ENCODE data around the gene PLCB1.
"Not testable (repeated sequence)": the region's sequence is repeated elsewhere in the genome, so short reads cannot be mapped to it uniquely, and the experiment has no call there.

PLCB1 gene

DNA sequence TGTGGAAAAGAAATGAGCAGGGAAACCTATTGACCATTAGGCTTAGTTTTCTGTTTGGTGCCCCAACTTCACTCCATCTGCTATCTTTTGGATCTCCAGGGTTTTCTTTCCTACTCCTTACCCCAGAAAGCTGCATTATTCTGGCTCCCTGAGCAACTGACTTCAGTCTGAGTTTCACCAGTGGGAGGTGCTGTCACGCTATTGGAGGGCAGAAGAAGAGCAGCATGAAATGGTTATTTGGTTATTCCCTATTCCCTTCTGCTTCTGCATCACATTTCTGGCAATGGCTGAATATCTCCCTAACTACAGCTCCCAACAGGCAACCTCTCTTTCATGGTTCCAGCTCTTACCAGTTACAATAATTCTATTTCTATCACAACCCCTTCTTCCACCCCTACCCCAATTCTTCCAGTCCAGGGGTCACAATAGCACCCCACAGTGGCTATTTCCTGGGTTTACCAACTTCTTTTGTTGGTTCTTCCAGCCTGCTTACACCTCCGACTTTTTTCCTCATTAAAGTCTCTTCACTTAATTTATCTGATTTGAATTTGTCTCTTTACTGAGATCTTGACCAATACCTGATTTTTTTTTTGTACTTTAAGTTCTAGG lies 311.5 kb downstream of the PLCB1 start:
- no peak for DNase-seq (ENCODE audit: low read depth in 2 of 2)

DNA sequence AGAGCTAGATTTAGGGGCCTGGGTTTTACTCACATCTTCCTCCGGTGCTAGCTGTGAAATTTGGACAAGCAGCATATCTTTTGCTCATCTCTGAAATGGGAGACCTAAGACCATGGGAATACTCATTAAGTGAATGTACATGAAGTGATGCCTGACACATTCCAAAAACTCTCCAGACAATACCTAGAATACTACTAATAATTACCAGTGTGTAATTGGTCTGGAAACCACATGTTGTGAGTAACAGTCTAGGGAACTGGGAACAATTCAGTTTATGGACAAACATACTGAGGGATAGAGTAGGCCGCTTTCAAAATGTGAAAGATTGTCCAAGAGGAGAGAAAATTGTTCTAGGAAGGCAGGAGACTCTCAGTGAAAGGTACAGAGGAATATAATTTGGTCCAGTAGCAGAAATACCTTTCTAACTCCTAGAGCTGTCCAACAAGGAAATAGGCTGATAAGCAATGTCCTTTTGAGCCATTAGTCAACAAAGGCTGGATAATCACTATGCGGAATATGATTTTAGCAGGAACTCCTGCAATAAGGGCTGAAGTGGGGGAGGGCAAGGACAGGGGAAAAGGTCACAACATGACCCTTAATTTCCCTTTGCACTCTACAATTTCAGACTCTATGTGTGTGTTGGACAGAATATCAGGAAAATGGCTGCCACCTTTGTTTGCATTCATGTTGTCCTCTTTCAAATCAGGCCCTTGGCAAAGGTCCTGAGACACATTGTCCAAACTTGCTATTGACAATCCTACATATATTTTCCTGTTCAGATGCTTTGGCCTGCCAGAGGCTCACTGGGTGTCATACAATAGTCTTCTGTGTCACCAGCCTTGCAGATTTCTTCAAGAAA lies 315.4 kb downstream of the PLCB1 start:
- DNase-seq (ENCODE audit: low read depth in 2 of 2) = no peak

DNA sequence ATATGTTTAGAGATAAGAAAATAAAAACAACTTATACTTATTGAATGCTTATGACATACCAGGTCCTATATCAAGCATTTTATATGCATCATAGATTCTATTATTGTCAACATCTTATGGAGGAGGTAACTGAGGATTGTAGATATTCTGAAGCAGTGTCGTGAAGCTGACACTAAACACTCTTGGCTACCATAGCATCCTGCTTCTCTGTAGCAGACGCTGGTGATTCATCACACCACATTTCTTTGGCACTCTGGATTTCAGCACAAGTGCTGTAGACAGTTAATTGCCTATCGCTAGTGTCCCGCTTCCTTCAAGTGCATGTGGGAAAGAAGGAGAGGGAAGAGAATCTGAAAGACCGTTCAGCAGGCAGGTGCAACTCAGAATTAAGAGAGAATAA lies 317.1 kb downstream of the PLCB1 start:
- no peak for DNase-seq (ENCODE audit: low read depth in 2 of 2)

DNA sequence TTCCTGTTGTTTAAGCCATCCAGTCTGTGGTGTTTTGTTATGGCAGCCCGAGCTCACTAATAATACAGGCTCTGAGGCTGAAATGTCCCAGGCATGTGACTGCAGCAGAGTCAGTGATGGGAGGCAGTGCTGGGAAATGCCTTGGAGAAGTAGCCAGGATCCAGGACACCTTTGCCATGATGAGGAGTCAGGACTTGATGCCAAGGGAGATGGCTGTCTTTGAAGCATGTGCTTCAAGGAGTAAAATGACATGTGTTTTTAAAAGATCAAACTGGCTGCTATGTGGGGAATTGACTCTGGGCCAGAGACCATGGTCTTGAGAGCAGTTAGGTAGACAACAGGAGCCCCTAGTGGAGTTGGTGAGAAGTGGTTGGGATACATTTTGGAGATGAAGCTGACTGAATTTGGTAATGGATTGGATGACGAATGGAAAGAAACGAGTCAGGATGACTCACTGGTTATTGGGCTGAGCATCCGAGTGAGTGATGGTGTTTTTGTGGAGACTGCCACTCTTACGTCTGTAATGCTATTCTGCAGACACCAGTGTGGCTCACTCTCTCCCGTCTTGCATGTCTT lies 322.2 kb downstream of the PLCB1 start:
- no peak for DNase-seq (ENCODE audit: low read depth in 2 of 2)

DNA sequence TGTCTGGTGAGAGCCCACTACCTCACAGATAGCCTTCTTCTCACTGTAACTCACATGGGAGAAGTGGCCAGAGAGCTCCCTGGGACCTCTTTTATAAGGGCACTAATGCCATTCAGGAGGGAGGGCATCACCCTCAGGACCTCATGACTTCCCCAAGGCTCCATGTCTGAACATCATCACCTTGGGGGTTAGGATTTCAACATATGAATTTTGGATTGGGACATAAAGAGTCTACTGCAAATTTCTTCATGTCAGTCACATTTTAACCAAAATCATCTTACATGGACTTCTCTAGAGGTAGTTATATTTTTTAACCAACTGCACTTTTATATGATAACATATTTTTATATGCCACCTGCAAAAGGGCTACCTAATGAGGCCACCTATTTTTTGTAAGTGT lies 324.7 kb downstream of the PLCB1 start:
- DNase-seq (ENCODE audit: low read depth in 2 of 2) = no peak

DNA sequence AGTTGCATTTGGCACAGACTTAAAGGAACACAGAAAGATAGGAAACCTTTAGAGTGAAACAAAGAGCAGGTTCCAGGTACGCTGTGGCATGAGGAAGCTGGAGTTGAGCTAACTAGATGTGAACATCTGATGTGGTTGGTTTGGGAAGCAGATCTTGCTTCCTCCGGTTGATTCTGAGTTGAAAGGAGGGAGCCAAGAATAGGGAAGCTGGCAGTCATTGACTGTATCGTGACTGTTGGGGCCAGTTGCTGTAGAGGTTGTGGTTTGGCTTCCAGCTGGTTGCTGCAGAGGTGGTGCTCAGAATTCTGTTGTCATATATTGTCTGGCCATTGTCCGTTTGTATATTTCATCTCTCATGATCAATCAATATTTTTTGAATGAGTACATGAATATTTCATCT lies 325.9 kb downstream of the PLCB1 start:
- DNase-seq (ENCODE audit: low read depth in 2 of 2) = no peak

DNA sequence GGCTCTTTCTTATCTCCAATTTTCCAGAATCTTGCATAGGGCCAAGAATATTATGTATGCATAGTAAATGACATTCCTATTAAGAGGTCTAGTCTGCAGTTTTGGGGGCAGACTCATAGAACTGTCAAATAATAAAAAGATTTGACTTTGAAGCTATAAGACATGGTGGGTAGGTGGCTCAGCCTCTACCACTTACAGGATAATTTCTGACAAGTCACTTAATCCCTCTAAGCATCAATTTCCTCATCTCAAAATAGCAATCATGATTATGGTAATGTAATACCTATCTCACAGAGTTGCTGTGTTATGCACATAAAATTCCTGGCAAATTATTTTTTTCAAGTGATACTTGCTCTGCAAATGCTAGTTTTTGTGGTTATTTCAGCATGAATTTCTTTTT lies 329.1 kb downstream of the PLCB1 start:
- no peak for DNase-seq (ENCODE audit: low read depth in 2 of 2)

DNA sequence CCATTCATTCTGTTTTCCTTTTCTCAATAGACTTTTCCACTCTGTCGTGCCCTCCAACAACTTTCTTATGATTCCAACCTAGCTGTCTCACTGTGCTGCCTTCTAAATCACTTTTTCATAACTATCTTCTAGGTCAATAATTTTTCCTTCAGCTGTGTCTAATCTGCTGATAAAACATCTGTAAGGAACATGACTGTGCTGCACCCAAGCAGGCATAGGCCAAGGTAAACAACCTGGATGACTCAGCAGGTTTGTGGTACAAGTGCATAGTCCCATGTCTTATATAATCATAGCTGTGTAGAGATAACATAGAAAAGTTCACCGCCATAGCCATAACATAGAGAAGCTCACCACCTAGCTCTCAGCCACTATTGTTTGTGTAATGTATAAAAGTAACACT lies 332.3 kb downstream of the PLCB1 start:
- no peak for DNase-seq (ENCODE audit: low read depth in 2 of 2)

DNA sequence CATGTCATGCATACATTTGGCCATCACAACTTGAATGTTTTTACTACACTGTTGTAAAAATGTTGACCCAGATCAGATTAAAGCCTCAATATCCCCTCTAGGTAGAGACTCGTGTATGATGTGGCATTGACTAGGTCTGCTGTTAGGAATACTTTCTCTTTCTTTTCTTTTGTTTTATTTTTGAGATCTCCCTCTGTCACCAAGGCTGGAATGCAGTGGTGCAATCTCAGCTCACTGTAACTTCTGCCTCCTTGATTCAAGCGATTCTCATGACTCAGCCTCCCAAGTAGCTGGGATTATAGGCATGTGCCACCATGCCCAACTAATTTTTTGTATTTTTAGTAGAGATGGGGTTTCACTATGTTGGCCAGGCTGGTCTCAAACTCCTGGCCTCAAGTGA lies 334.7 kb downstream of the PLCB1 start:
- DNase-seq (ENCODE audit: low read depth in 2 of 2) = not testable (repeated sequence)

DNA sequence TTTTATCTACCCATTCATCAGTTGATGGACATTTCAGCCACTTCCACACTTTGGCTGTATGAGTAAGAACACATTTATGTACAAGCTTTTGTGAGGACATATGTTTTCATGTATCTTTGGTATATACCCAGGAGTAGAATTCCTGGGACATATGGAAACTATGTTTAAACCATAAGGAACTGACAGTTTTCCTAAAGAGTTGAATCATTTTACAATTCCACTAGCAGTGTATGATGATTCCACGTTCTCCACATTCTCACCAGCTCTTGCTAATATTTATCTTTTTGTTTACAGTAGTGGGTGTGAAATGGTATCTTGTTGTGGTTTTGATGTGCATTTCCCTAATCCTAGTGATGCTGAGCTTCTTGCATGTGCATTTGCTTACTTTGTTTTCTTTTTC lies 338.1 kb downstream of the PLCB1 start:
- DNase-seq (ENCODE audit: low read depth in 2 of 2) = no peak

DNA sequence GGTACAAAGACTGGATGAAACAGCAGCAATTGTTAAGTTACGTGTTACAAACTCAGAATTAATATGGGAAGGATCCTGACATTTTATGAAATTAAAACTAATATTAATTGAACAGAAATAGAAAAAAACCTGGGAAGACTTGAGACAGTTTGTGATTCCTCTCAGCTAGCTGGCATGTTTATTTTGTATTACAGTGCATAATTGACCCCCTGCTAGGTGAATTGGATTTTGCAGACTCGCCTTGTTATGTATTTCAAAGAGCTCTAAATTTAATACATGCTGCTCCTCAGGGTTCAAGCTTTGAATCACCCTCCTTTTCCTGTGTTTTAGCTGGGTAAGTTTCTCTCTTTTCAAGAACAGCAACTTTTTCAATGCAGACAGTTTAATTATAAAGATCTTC lies 339.4 kb downstream of the PLCB1 start:
- no peak for DNase-seq (ENCODE audit: low read depth in 2 of 2)

DNA sequence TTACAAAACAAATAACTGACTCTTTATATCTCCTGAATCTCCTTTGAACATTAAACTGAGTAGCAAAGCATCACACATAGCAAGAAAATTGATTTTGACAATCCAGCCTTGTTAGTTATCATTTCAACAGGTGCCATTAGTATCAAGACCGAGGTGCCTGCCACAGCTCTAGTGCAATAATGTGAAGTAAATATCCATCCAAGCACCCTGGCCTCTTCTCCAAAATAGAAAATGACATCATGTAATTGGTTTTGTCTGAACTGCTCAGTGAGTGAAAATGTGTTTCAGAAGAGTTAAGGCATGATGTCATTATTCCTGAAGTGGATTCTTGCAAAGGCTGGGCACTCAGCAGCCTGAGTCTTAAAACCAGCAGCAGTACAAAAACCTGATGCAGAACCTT lies 341.4 kb downstream of the PLCB1 start:
- no peak for DNase-seq (ENCODE audit: low read depth in 2 of 2)

DNA sequence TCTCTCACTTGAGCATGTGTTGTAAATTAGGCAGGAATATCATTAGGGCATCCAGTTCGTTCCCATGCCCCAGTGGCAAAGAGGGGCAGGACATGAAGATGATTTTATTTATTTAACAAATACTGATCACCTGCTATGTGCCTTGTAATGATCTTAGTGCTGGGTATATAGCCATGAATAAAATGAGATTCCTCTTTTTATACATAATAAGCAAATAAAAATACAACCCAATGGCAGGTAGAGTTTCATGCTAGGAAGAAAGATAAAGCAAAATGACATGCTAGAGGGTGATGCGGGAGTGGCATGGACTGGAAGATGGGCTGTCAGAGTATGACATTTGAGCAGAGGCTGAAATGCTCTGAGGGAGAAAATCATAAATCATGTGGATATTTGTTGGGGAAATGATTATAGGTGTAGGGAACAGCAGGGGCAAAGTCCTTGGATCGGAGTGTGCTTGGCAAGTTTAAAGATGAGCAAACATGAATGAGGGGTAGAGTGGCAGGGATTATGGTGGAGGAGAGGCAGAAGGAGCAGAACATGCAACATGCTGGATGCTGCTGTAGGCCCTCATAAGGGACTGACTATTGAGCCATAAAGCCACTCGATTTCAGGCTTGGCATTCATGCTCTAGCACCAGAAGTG lies 342.1 kb downstream of the PLCB1 start:
- no peak for DNase-seq (ENCODE audit: low read depth in 2 of 2)

DNA sequence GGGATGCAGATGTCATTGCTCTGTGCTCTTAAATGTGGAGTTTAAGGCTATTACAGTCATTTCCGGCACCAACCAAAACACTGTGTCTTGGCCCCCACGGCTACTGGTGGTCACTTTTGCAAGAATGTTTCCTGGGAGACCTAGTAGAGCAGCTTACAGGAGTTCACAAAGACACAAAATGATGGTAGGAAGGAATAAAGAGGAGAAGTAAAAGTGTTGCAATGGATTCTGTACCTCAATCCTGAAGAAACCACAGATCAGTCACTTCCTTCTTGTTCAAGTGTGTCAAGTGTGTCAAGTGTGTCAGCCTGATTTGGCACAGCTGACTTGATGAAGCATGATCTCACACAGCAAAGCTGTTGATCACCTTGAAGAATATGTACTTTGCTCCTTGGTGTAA lies 344.0 kb downstream of the PLCB1 start:
- no peak for DNase-seq (ENCODE audit: low read depth in 2 of 2)

DNA sequence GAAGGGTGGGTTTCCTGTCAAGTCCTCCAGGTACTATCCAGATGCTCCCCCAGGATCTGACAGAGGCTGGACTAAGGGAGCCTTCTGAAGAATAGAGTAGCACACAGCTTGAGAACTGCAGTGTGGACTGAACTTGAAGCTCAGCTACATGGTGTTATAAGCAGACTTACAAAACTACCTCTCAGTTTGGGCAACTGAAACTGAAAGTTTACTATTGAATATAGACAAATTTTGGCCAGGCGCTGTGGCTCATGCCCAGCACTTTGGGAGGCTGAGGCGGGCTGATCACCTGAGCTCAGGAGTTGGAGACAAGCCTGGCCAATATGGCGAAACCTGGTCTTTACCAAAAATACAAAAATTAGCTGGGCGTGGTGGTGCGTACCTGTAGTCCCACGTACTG lies 348.5 kb downstream of the PLCB1 start:
- no peak for DNase-seq (ENCODE audit: low read depth in 2 of 2)

DNA sequence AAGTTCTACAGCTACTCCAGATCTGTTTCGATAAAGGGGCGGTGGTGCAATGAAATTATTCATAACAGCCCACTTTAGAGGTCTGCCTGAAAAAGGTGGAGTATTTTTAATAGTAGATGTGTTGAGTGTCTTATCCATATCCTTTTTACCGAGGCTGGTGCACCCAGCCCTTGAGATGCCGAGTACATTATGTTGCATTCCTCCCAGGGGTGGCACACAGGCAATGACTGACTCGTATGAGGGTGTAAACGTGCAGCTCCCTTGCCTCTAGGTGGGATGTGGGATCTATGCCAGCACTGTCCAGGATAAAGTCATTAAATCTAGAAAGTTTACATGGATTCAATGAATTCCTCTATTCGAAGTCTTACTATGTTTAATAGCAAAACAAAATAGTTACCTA lies 355.6 kb downstream of the PLCB1 start:
- no peak for DNase-seq (ENCODE audit: low read depth in 2 of 2)

DNA sequence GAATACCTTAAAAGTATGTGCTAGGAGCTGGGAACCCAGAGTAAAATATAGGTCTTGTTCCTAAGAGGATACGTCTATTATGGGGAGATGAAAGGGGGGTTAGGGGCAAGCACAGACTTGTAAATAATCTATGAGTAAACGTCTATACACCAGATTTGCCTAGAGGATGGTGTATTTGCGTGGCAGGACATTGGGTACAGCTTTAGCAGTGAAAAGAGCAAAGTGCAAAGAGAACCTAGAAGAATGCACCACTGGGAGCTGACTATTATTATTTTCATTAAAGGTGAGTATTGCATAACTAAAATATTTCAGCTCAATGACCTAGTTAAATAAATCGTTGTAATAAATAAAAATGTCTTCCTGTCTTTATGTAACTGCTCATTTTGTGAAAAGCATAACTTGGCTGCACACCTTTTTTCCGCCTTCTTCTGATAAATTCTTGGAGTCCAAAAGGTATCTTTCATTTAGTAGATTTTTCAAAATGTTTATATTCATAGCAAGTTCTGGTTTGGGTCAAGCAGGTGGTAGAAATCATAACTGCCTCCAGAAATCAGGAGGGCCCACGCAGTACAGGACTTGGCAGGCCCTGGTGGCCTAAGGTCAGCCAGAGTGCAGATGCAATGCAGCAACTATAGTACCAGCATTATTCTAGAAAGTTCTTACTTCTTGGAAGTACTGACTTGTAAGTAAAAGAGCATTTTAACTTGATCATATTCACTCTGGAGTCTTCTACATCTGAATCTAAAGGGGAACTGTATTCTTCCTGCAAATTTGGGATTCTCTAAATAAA lies 357.2 kb downstream of the PLCB1 start:
- DNase-seq (ENCODE audit: low read depth in 2 of 2) = no peak

DNA sequence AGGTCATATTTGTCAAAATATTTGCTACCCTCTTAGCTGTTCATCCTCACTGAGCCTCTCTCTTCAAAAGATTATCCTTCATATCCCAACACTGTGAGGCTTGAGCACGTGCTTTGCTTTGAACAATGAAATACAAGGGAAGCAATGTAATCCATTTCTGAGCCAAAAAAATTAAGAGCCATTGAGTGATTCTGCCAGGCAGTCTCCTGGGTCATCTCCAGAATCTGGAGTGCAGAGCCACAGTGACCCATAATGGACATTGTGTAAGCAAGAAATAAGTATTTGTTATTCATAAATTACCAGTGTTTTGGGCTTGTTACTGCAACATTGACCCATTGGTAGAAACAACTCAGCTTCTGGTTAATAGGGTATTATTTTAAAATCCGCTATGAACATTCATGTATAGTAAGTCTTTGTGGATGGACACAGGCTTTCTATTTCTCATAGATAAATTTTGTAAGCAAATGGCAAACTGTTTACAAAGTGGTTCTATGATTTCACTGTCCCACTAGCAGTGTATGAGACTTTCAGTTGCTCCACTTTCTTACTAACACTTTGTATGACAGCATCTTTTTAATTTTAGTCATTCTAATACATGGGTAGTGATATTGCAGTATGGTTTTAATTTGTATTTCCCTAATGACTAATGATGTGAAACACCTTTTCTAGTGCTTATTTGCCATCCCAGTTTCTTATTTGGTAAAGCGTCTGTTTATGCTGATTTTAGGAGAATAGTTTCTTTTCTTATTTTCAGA lies 358.2 kb downstream of the PLCB1 start:
- no peak for DNase-seq (ENCODE audit: low read depth in 2 of 2)

DNA sequence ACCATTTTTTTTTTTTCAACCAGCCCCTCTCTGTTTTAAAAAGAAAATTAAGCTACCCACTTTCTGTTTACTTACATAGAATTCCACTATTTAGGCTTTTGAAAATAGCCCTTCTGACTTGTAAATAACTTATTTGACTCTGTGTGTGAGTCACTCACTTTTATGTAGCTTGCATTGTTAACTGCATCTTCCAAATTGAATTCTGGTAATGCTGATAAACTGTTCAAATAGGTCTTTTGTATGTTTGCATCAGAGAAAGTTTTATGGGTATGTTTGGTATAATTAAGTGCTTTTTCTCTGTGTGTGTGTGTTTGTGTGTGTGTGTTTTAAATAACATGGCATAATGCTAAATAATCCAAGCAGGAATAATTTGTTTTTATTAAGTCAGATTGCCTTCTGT lies 360.1 kb downstream of the PLCB1 start:
- DNase-seq (ENCODE audit: low read depth in 2 of 2) = no peak

DNA sequence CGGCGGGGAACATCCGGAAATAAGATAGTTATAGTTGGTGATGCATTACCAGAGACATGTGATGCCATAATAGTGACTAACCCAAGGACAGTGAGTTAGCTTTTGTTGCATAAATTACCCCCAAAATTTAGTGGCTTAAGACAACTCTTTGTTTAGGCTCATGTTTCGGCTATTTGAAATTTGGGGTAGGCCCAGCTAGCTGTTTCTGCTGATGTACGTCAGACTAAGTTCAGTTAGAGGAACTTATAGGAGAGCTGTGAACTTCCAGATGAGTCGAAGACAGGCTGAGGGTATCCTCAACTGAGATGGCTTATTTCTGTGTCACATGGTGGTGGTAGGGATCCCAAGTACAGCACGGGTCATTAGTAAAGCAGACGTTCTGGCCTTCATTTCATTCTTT lies 366.5 kb downstream of the PLCB1 start:
- no peak for DNase-seq (ENCODE audit: low read depth in 2 of 2)

DNA sequence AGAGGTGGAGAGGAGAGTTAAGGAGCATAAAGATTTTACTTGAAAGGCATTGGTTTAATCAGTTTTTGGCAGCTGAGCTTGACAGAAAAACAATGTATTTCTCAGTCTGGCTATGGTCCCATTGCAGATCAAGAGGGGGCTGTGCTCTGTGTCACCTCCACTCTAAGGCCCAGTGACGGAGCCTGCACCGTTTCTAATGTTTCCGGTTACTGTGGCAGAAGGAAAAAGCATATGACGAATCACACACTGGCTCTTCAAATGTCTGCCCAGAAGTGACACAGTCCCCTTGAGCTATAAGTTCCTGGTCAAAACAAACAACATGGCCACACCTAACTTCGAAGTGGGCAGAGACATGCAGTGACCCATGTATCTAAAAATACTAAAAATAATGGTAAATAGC lies 372.0 kb downstream of the PLCB1 start:
- DNase-seq (ENCODE audit: low read depth in 2 of 2) = no peak
